Measurements from ENCODE around the gene WNK1.

WNK1 gene

GRCh38 chr12:958588-959123, 206.3 kb downstream of the WNK1 start:
- DNase-seq, result no peak

Measured in EL (cell line).